Activated T-cell treated with anti-CD3 and anti-CD28 coated beads, Interleukin-2, amount 50 U/mL, for 48 hours (primary cell): Measurements from ENCODE around the gene MYO9A.
A peak's percentile ranks its signal among the peaks of the same experiment; 100 is the strongest.
"Not testable (repeated sequence)": the region's sequence is repeated elsewhere in the genome, so short reads cannot be mapped to it uniquely, and the experiment has no call there.

Experiments used
- DNase-seq, 2 experiments: peaks; one replicate each; pipeline ENCODE4 v3.0.0-alpha.2; 2020

Gene MYO9A

DNA sequence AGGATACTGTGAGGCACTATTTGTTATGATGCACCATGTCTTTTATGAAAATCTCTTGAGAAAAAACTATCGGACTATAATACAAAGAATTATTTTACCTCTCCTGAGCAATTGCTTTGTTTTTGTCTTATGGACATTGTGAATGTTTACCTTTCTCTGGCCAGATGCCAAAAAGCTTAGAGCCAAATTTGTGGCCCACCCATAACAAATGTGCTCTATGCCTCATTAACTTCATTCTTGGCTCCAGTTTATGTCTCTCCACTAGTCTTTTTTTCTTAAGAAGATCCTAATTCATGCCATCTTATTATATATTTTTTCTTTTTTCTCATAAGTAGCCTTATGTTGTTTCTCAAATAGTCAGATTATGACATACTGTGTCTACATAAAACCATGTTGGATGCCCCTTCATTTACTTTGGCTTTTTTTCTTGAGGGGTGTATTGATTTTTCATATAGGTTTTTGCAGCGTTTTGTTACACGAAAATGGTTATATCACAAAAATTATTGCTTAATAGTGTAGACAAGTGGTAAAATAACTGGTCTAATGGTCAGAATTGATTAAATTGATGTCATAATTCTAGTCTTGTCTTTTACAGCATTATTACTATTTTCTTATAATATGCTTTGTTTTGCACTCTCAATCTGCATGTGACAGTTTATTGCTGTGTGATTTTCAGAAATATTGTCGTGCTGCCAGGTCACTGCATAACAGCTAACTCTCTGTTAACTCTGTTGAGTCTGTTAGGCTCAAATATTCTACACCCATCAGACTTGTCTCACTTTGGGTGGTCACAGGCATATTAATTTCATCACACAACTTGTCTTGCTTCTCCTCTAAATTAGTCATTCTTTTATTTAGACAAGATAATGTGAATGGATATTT lies 18.5 kb upstream of the MYO9A start:
- DNase-seq, result no peak

DNA sequence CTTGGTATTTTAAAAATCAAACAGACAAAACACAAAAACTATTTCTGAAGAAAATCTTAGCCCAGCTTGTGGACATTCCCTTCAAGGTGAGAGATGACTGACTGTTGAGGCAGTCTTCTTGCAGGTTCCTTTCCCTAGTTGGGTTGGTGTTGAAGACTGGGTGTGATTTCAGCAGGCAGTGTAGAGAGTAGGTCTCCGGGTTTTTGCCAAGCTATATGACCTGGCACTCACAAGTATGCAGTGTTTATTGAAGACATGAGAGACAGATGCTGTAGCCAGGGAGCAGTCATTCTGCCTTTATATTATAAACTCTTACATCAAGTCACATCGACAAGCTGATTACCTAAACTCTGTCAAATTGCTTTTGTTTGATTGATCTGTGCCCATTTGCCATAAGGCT lies 17.8 kb upstream of the MYO9A start:
- DNase-seq, result no peak

DNA sequence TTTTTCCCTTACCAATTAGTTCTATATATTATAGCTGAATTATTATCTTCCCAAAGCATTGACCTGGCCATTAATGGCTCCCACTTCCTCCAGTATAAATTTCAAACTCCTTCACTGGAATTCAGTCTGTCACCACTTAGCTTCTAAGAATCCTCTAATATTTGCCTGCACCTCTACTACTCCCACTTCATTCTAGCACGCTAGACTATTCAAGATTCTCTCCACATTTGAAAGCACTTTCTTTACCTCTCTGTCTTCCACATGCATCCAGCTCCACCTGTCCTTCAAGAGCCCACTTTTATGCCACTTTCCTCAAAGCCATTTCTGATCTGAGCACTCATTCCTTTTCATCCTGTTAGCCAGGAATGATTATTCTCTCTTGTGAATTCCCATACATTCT lies 15.3 kb upstream of the MYO9A start:
- DNase-seq, result no peak

DNA sequence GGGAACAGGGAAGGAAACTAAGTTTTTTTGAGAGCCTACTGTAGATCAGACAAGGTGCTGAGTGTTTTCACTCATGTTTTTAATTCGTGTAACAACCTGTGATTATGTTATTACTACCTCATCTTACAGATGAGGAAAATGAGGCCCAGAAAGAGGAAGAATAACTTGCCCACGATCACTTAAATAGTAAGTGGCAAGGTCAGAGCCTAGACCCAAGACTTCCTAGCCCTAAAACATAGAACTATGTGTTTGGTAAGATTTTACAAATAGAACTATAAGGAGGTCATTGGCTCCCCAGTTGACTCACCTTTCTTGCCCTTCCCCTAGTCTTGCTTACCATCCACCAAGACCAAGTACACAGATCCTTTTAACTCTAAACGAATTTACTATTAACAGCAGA lies 14.0 kb upstream of the MYO9A start:
- DNase-seq, result no peak

DNA sequence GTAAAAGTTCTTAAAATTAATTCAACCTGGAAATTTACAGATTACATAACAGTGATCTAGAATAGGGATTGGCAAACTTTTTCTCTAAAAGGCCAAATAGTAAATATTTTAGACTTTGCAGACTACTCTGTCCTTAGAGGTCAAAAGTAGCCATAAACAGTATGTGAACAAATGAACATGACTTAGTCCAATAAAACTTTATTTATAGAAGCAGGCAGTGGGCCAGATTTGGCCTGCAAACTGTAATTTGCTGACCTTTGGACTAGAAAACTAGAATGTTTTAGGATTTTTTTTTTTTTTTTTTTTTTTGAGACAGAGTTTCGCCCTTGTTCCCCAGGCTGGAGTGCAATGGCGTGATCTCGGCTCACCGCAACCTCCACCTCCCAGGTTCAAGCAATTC lies 12.3 kb upstream of the MYO9A start:
- DNase-seq, result no peak

DNA sequence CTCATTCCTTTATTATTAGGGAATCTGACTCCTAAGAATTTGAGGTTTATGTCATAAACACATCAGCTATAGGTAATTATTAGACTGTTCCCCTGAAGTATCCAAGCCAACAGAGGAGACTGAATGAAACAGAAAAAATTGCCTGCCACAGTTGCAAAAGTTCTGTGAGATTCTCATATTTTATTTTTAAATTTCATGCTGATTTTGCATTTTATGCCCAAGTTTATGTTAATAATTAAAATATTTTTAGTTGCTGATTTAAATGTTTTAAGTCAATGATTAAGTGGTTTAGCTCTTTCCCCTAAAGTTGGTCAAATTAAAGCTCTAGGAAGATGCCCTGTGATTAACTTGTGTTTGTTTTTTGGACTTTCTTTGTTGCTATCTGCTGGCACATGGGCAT lies 10.4 kb upstream of the MYO9A start:
- no peak for DNase-seq

DNA sequence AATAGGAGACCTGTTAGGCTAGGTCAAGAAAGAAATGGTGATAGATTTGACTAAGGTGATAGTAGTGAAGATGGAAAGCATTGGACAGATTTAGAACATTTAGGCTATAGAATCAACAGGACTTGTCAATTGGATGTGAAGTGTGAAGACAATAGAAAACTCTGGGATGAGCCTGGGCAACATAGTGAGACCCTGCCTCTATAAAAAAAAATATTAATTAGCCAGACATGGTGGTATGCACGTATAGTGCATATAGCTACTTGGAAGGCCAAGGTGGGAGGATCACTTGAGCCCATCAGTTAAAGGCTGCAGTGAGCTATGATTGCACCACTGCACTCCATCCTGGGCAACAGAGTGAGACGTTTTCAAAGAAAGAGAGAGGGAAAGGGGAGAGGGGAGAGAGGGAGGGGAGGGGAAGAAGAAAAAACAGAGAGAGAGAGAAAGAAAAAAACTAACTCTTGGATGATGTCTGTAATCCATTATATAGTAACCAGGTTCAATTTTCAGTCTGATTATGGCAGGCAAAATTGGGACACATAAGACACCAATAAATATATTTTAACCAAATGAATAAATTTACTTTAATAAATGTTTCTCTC lies 9.9 kb upstream of the MYO9A start:
- no peak for DNase-seq

DNA sequence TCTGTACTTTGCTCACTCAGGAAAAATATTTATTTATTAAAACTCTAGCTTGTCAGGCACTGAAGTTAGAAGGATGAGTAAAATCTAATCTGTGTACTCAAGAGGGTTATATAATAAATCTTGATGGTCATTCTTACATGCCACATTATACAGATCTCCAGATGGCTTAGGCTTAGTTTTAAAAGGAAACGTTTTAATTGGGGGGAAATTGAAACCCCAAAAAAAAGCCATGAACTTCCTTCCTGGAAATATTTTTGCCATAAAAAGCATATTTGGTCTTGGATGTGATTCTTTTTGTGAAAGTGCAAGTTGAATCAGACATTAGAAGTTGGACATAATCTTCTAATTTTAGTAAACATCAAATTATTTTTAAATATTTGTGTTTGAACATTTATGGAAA lies 6.3 kb upstream of the MYO9A start:
- DNase-seq, result no peak

DNA sequence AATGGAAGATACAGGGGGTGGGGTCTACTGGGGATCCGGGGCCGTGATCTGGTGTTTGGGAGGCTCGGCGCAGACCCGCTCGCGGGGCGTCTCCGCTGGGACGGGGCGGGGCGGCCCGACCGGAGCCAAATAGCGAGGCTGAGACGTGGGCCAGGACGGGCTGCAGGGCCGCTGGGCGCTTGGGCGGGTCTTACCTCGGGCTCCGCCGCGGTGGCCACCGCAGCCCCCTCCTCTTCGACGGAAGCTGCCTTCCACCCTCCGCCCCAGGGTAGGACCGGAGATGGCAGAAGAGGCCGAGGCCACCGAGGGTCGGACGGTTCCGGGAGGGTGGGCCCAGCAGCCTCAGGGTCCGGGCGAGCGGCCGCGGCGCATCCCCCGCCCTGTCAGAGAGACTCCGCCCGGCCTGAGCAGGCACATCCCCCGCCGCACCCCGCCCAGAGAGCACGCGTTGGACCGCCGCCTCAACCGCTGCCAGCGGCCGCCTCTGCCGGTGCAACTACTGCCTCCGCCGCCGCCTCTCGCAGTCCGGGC lies 399 bp downstream of the MYO9A start:
- peak; percentile 84 to 88 for DNase-seq

DNA sequence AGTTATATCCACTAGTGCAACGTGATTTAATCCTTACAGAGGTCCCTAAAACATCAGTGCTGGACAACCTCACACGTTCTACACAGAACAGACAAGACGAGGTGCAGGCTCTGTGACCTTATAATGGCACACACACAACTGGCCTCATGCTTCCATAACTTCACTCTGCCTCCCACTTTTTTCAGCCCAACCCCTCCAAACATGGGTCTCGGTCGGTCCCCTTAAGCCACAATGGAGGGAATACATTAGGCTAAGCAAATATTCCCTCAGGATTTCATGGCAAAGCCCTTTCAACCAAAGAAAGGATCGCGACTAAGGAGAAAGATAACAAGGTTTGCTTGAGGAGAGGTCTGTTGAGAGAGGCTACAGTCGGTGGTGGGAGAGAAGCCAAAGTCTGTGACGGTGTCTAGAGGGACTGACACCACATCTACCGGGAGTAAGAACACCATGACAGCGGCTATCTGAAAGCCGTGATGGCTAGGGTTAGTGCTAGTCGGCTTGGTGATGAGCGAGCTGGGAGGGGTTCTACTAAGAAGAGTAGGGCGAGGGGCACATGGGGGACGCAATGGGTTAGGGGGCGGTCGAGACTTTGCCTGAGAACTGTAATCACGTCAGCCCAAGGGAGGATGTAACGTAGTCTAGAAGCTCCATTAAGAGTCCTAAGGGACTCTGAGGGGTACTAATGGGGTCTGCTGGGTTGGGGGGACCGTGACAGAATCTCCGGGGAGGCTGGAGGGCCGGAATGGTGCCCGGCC lies 1.0 kb downstream of the MYO9A start:
- no peak for DNase-seq

DNA sequence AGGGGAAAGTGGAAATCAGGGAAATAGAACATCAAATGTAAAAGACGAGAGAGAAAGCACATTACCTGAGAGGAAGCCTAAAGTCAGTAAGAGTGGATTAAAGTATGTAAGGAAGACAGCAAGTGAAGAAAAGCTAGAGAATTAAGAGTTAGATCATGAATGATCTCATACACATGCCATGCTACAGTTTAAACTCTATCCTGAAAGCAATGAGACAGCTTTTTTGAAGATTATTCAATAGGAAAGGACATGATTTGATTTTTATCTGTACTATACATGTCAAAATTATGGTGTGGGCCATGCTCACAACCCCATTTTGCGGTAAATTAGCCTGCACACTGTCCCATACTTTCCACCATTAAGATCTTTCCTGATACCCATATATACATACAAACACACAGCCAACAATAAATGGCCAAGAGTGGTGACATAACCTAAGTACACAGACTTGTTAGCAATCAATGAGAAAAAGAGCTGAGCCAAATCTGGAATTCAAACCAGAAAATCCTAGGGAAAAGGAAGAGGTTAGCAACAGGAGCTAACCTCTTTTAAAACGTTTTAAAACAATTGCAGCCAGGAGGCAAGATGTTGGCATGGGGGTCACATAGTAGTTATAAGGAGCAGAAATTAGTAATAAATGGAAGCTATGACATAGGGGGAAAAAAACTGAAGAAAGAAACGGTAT lies 4.5 kb downstream of the MYO9A start:
- no peak for DNase-seq

DNA sequence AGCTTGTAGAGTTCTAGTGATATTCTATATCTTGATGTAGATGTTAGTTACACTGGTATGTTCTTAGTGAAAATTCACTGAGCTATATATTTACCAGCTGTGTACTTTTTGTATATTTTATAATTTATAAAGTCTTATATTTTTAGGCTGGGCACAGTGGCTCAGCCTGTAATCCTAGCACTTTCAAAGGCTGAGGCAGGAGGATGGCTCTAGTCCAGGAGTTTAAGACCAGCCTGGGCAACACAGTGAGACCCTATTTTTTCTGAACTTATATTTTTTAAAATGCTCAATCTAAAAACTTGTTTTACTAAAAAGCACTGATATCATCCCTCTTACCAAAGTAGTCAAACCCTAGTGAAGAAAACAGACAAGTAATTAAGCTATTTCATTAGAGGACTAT lies 5.1 kb downstream of the MYO9A start:
- DNase-seq, result no peak

DNA sequence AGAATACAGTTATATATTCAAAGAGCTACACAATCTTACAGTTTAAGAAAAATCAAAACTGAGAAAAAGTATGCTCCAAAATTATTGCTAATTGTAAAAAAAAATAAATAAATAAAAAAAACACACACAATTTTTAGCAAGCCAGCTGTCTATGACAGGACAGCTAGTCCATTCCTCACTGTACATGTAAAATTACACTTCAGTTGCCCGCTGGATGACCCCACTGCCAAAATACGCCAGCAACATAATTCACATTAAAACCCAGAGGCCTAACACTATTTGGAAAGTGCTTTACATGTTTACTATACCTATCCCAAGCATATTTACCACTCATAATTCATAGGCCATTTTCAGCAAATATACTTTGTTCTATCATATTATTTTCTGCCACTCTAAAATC lies 5.8 kb downstream of the MYO9A start:
- no peak for DNase-seq

DNA sequence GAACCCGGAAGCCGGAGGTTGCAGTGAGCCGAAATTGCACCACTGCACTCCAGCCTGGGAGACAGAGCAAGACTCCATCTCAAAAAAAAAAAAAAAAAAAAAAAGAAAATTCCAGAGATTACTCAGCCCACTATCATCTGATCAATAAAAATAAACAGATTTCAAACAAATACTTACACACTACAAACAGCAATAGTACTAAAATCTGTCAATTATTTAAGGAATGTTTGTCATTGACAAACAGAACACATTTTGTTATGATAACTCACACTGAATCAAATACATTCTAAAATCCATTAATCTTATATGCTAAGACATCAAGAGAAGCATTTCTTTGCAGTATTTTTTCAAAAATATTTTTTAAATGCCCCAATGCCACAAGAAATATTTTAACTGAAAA lies 7.6 kb downstream of the MYO9A start:
- DNase-seq, result no peak

DNA sequence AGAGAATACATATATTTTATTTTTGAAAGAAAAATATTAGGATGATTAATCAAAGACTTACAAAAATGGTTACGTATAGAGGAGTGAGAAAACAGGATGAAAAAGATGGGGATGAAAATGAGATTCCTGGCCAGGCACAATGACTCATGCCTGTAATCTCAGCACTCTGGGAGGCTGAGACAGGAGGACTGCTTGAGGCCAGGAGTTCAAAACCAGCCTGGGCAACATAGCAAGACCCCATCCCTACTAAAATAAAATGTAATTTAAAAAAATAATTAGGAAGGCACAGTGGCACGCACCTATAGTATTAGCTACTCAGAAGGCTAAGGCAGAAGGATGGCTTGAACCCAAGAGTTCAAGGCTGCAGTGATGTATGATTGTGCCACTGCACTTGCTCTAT lies 11.9 kb downstream of the MYO9A start:
- no peak for DNase-seq

DNA sequence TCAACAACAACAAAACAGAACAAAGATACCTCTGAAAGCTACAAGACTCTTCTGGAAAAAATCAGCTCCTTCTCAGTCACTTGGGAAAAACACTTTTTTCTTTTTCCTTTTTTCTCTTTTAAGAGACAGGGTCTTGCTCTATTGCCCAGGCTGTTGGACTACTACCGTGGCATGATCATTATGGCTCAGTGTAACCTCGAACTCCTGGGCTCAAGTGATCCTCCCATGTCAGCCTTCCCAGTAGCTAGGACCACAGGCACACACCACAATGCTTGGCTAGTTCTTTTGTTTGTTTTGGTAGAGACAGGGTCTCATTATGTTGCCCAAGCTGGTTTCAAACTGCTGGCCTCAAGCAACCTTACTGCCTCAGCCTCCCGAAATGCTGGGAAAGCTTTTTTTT lies 12.8 kb downstream of the MYO9A start:
- DNase-seq, result no peak

DNA sequence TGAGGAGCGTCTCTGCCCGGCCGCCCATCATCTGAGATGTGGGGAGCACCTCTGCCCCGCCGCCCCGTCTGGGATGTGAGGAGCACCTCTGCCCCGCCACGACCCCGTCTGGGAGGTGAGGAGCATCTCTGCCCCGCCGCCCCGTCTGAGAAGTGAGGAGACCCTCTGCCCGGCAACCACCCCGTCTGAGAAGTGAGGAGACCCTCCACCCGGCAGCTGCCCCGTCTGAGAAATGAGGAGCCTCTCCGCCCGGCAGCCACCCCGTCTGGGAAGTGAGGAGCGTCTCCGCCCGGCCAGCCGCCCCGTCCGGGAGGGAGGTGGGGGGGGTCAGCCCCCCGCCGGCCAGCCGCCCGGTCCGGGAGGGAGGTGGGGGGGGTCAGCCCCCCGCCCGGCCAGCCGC lies 17.4 kb downstream of the MYO9A start:
- DNase-seq, result not testable (repeated sequence)

DNA sequence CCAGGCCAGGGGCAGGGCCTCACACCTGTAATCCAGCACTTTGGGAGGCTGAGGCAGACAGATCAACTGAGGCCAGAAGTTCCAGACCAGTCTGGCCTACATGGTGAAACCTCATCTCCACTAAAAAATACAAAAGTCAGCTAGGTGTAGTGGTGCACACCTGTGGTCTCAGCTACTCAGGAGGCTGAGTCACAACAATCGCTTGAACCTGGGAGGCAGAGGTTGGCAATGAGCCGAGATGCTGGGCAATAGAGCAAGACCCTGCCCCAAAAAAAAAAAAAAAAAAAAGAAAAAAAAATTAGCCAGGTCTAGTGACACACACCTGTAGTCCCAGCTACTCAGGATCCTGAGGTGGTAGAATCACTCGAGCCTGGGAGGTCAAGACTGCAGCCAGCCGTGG lies 18.8 kb downstream of the MYO9A start:
- DNase-seq, result no peak

DNA sequence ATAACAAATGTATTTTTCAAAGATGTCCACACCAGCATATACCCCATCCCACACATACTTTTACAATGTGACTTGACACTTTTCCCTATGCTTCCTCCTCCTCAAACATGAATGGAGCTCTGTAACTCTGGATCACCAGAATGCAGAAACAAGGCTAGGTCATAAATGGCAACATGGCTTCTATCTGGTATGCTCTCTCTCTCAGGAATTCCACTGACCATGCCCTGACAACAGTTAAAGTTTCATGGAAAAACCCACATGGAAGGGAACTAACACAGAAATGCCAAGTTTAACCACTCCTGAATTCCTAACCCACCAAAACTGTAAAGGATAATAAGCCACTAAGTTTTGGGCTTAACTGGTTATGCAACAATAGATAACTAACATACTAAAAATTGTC lies 19.9 kb downstream of the MYO9A start:
- no peak for DNase-seq

DNA sequence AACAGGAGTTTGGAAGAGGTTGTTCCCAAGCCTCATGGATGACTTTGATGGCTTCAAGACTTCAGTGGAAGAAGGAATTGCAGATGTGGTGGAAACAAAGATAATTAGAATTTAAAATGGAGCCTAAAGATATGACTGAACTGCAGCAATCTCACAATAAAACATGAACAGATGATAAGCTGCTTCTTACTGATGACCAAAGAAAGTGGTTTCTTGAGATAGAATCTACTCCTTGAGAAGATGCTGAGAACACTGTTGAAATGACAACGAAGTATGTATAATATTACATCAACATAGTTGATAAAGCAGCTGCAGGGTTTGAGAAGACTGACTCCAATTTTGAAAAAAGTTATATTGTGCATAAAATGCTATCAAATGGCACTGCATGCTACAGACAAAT lies 21.2 kb downstream of the MYO9A start:
- no peak for DNase-seq

DNA sequence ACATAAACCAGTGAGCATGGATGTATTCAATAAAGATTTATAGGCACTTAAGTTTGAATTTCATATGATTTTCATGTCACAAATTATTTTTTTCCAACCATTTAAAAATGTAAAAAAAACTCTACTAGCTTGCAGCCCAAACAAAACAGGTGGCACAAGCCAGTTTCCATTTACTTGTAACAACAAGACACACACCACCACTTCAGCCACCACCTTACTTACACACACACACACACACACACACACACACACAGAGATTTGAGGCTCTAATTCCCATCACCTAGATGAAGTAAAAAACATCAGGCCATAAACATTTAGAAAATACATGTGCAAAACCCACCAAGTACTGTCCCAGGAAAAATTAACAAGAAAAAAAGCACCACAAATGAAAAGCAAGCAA lies 25.3 kb downstream of the MYO9A start:
- DNase-seq, result no peak

DNA sequence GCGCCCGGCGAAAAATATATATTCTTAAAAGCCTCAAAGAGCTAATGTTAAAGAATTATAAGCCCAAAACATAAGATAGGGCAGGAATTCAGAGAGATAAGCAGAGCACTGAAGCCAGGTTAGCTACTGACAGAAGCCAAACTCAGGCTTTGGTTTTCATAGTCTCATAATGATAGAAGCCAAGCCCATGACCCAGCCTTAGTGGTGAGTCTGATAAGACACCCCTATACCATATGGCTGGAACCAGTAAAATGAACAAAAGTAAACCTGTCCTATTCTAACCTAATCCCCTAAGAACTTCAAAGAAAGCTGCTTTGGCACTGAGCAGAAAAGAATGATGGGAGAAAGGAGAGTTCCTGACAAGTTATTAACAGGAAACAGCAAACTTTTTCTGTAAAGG lies 25.9 kb downstream of the MYO9A start:
- no peak for DNase-seq
